GM23338 (cell line): ENCODE data around the gene AP5Z1. TPM values are rescaled to one million over a fixed set of nuclear protein-coding genes. Genes with fewer than 3 reads are reported as not detected.

Experiments used
- ATAC-seq: fragments of 200-7000 bp; cut with Tn5 transposase; 3 replicates; pipeline ENCODE4 v1.9.1; 2020
- DNase-seq: peaks from one replicate; pipeline ENCODE4 v3.0.0-alpha.2; 2015; ENCODE audit warnings: low spot score
- H2AFZ ChIP-seq: fragments of 200-600 bp; sonication (generic); 2 replicates; pipeline ENCODE4 v1.8.0; 2016; ENCODE audit warnings: antibody characterized with exemption, mild to moderate bottlenecking, moderate library complexity
- H3F3A ChIP-seq: fragments of 200-600 bp; sonication (generic); replicated peaks from 2 replicates; pipeline ENCODE4 v1.8.0; 2017; ENCODE audit warnings: antibody characterized with exemption, mixed run types, low read depth
- H3K27ac ChIP-seq: fragments of 200-600 bp; sonication (generic); 2 replicates; pipeline ENCODE4 v1.6.1; 2016; ENCODE audit warnings: low read depth
- H3K27me3 ChIP-seq: fragments of 200-600 bp; sonication (generic); 2 replicates; pipeline ENCODE4 v1.8.0; 2016; ENCODE audit warnings: mild to moderate bottlenecking, mixed run types, moderate library complexity; ENCODE audit not compliant: insufficient read depth
- H3K36me3 ChIP-seq: fragments of 200-600 bp; sonication (generic); 2 replicates; pipeline ENCODE4 v1.8.0; 2016; ENCODE audit warnings: mild to moderate bottlenecking; ENCODE audit not compliant: insufficient read depth
- H3K4me1 ChIP-seq: fragments of 200-600 bp; sonication (generic); 2 replicates; pipeline ENCODE4 v1.8.0; 2016; ENCODE audit warnings: mild to moderate bottlenecking, moderate library complexity; ENCODE audit not compliant: insufficient read depth
- H3K4me2 ChIP-seq: fragments of 200-600 bp; sonication (generic); 2 replicates; pipeline ENCODE4 v1.7.1; 2017; ENCODE audit warnings: mixed run types
- H3K4me3 ChIP-seq: fragments of 200-600 bp; sonication (generic); 2 replicates; pipeline ENCODE4 v1.6.1; 2016; ENCODE audit warnings: mixed run types
- H3K79me2 ChIP-seq: fragments of 200-600 bp; sonication (generic); replicated peaks from 2 replicates; pipeline ENCODE4 v1.8.0; 2017; ENCODE audit warnings: mild to moderate bottlenecking; ENCODE audit not compliant: insufficient read depth
- H3K9me2 ChIP-seq: fragments of 200-600 bp; sonication (generic); 2 replicates; pipeline ENCODE4 v1.8.0; 2017; ENCODE audit not compliant: insufficient read depth
- H4K20me1 ChIP-seq: fragments of 200-600 bp; sonication (generic); replicated peaks from 2 replicates; pipeline ENCODE4 v1.8.0; 2017; ENCODE audit warnings: mild to moderate bottlenecking; ENCODE audit not compliant: insufficient read depth
- H3K27ac Mint-ChIP-seq: 2 replicates; pipeline ENCODE4 v1.8.0; 2020; ENCODE audit warnings: inconsistent platforms, mild to moderate bottlenecking, moderate library complexity, mixed read lengths
- H3K27me3 Mint-ChIP-seq: 3 replicates; pipeline ENCODE4 v1.8.0; 2022; ENCODE audit warnings: low read depth, mild to moderate bottlenecking, moderate library complexity, mixed read lengths, inconsistent platforms; ENCODE audit not compliant: insufficient read depth, poor library complexity
- H3K36me3 Mint-ChIP-seq: 3 replicates; pipeline ENCODE4 v1.8.0; 2021; ENCODE audit warnings: low read depth, mild to moderate bottlenecking, inconsistent platforms, moderate library complexity, mixed read lengths
- H3K4me1 Mint-ChIP-seq: 3 replicates; pipeline ENCODE4 v1.8.0; 2020; ENCODE audit warnings: mild to moderate bottlenecking, inconsistent platforms, mixed read lengths
- H3K4me3 Mint-ChIP-seq: 3 replicates; pipeline ENCODE4 v1.8.0; 2021; ENCODE audit warnings: moderate library complexity, mild to moderate bottlenecking, inconsistent platforms, mixed read lengths
- H3K9me3 Mint-ChIP-seq: 3 replicates; pipeline ENCODE4 v1.8.0; 2020; ENCODE audit warnings: moderate library complexity, mild to moderate bottlenecking, inconsistent platforms, mixed read lengths
- CREB1 ChIP-seq: fragments of 250-450 bp; sonication (Bioruptor Pico); IDR thresholded peaks from 2 replicates; pipeline ENCODE4 v1.5.0; 2020; ENCODE audit warnings: low read depth, mild to moderate bottlenecking, moderate library complexity
- CTCF ChIP-seq, 2 experiments: fragments of 200-600 bp in 1 of 2; sonication (generic) in 1 of 2; conservative IDR thresholded peaks; 2 replicates each; pipeline versions ENCODE4 v1.5.1 to v1.6.1; 2016 to 2017; ENCODE audit warnings: antibody characterized with exemption in 2 of 2, low read depth in 2 of 2, mild to moderate bottlenecking in 2 of 2, moderate library complexity in 1 of 2
- EZH2 ChIP-seq: fragments of 200-600 bp; sonication (generic); IDR thresholded peaks from one replicate; pipeline ENCODE4 v1.8.0; 2017; ENCODE audit warnings: antibody characterized with exemption, mild to moderate bottlenecking, low read depth; ENCODE audit not compliant: unreplicated experiment
- JUNB ChIP-seq: IDR thresholded peaks from one replicate; pipeline ENCODE4 v1.6.1; 2016; ENCODE audit warnings: antibody characterized with exemption; ENCODE audit not compliant: unreplicated experiment
- POLR2AphosphoS5 ChIP-seq: IDR thresholded peaks from 2 replicates; pipeline ENCODE4 v1.6.1; 2016; ENCODE audit warnings: antibody characterized with exemption, low read depth
- STAT1 ChIP-seq: IDR thresholded peaks from one replicate; pipeline ENCODE4 v1.6.1; 2016; ENCODE audit warnings: antibody characterized with exemption; ENCODE audit not compliant: unreplicated experiment
- polyA plus RNA-seq: library from polyadenylated mRNA; unstranded; fragments of >200 nt; fragmentation: Nextera tagmentation; extraction: Ambion mirVana; gene quantifications from 2 replicates; pipeline ENCODE4 v1.2.1, GENCODE V29; 2016
- total RNA-seq: library from RNA; depleted of rRNA; stranded (reverse); fragments of >200 nt; shearing (Covaris generic); gene quantifications from 2 replicates; pipeline ENCODE4 v1.2.3, GENCODE V29; 2014
- TF ChIP-seq, protein P1 (sequence below): IDR thresholded peaks from 2 replicates; pipeline ENCODE4 v1.6.1; 2016; ENCODE audit warnings: antibody characterized with exemption
- TF ChIP-seq, protein P2 (sequence below): IDR thresholded peaks from one replicate; pipeline ENCODE4 v1.6.1; 2018; ENCODE audit warnings: antibody characterized with exemption; ENCODE audit not compliant: unreplicated experiment

AP5Z1 gene
- total and polyA plus RNA-seq, 2 experiments from 2014 or later = 16.3 to 31.2 TPM

DNA sequence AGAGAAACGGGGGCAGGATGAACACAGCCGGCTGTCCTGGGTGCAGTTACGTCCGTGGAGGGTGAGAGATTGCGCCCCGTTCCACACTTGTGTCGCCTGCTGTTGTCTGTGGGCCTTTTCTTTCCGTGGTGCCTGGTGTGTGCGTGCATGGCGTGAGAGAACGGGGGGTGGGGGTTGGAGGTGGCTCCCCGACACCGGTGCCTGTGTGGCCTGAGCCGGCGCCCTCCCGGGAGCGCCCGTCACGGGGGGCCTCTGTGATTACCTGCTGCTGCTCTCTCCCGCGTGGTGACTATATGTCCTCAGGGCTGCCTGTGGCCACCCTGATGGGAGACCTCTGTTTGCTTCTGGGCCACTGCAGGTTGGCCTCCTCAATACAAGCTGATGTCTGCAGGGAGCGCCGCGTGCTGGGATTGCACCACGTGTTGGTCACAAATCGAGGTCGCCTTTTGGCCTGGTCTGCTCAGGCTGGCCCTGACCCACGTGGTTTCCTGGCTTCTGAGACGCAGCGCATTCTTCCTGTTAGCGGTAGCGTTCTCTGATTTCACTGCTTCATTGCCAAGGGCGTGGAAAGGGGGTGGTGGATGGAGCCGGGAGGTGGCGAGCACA lies 10.9 kb upstream of the AP5Z1 start (continued):
- TF ChIP-seq, protein P1, sequence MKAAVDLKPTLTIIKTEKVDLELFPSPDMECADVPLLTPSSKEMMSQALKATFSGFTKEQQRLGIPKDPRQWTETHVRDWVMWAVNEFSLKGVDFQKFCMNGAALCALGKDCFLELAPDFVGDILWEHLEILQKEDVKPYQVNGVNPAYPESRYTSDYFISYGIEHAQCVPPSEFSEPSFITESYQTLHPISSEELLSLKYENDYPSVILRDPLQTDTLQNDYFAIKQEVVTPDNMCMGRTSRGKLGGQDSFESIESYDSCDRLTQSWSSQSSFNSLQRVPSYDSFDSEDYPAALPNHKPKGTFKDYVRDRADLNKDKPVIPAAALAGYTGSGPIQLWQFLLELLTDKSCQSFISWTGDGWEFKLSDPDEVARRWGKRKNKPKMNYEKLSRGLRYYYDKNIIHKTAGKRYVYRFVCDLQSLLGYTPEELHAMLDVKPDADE = no peak
- TF ChIP-seq EZH2 (no peak), CREB1 (CRISPR knock-in tag) (no peak), STAT1 (no peak), POLR2AphosphoS5 (no peak), JUNB (no peak)
- TF ChIP-seq, protein P2, sequence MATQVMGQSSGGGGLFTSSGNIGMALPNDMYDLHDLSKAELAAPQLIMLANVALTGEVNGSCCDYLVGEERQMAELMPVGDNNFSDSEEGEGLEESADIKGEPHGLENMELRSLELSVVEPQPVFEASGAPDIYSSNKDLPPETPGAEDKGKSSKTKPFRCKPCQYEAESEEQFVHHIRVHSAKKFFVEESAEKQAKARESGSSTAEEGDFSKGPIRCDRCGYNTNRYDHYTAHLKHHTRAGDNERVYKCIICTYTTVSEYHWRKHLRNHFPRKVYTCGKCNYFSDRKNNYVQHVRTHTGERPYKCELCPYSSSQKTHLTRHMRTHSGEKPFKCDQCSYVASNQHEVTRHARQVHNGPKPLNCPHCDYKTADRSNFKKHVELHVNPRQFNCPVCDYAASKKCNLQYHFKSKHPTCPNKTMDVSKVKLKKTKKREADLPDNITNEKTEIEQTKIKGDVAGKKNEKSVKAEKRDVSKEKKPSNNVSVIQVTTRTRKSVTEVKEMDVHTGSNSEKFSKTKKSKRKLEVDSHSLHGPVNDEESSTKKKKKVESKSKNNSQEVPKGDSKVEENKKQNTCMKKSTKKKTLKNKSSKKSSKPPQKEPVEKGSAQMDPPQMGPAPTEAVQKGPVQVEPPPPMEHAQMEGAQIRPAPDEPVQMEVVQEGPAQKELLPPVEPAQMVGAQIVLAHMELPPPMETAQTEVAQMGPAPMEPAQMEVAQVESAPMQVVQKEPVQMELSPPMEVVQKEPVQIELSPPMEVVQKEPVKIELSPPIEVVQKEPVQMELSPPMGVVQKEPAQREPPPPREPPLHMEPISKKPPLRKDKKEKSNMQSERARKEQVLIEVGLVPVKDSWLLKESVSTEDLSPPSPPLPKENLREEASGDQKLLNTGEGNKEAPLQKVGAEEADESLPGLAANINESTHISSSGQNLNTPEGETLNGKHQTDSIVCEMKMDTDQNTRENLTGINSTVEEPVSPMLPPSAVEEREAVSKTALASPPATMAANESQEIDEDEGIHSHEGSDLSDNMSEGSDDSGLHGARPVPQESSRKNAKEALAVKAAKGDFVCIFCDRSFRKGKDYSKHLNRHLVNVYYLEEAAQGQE = no peak

GRCh38 chr7:4765776-4766490 lies 9.5 kb upstream of the AP5Z1 start:
- H3K4me3 Mint-ChIP-seq = no peak overlapping the region
- Histone ChIP-seq H4K20me1 (no peaks in the 10 kb centered on the region; the same call in none of the 2 replicates), H3K27me3 (no peaks in the 10 kb centered on the region), H3F3A (no peaks in the 10 kb centered on the region), H3K9me2 (no peaks in the 10 kb centered on the region), H3K4me2 (no peak overlapping the region), H3K79me2 (no peaks in the 10 kb centered on the region), H3K27ac (no peak overlapping the region), H3K36me3 (no peaks in the 10 kb centered on the region; the same call in 1 of the 2 replicates), H2AFZ (no peak overlapping the region), H3K4me3 (no peak overlapping the region), H3K4me1 (no peaks in the 10 kb centered on the region)
- H3K4me1 Mint-ChIP-seq = no peaks in the 10 kb centered on the region
- H3K36me3 Mint-ChIP-seq = peaks cover 5% of the 10 kb centered on the region; the same call in 2 of the 3 replicates
- no peaks in the 10 kb centered on the region; the same call in 2 of the 3 replicates for H3K9me3 Mint-ChIP-seq
- peak; percentile 61 to 81 for TF ChIP-seq CTCF (conservative IDR thresholded peaks at IDR 0.05; ENCODE audit: low read depth in 2 of 2)
- TF ChIP-seq, protein P2 = no peak
- peaks cover 7% of the 10 kb centered on the region for H3K27me3 Mint-ChIP-seq
- peak overlapping the region; percentile 48; the same call in 1 of the 2 replicates for H3K27ac Mint-ChIP-seq
- DNase-seq (peak; percentile 69), ATAC-seq (peak; percentile 89)
